GM12878 (cell line): ENCODE results near the gene MIF. TPM values are rescaled to one million over a fixed set of nuclear protein-coding genes. Genes with fewer than 3 reads are reported as not detected.

Experiments
- ATAC-seq: fragments of 200-7000 bp; cut with Tn5 transposase; 3 replicates; pipeline ENCODE4 v1.9.1; 2020; ENCODE audit warnings: mild to moderate bottlenecking, moderate library complexity
- BruUV-seq: library from RNA; stranded (reverse); fragments of 400-500 nt; replicated peaks from 2 replicates; lab custom pipeline; 2021; lab: Mats Ljungman, UMichigan
- CTCF ChIA-PET: fragments of 300-600 bp; sonication (Branson Sonifier 250); formaldehyde crosslinking; extraction: SDS; loops from one replicate; lab custom pipeline; 2021; ENCODE audit warnings: inconsistent platforms; lab: Yijun Ruan, JAX
- POLR2A ChIA-PET: fragments of 350-600 bp; formaldehyde crosslinking; extraction: SDS; loops from one replicate; lab custom pipeline; 2021; ENCODE audit warnings: inconsistent platforms; lab: Charles Lee
- RAD21 ChIA-PET: fragments of 300-600 bp; sonication (Branson Sonifier 250); formaldehyde crosslinking; loops from one replicate; lab custom pipeline; 2023; ENCODE audit warnings: antibody characterized with exemption; ENCODE audit not compliant: unreplicated experiment; lab: Charles Lee
- SMC1A ChIA-PET: fragments of 300-600 bp; sonication (Branson Sonifier 250); formaldehyde crosslinking; loops from one replicate; lab custom pipeline; 2023; ENCODE audit not compliant: unreplicated experiment, uncharacterized antibody; lab: Charles Lee
- DNase-seq: peaks from one replicate; pipeline ENCODE4 v3.0.0-alpha.2; 2011; ENCODE audit warnings: low read depth, low spot score
- FAIRE-seq: peaks from 3 replicates; lab custom pipeline; 2011; peaks lifted over from hg19 to GRCh38; lab: Jason Lieb, UNC
- H2AFZ ChIP-seq: 2 replicates; pipeline ENCODE4 v1.6.0; 2011; ENCODE audit warnings: low read depth, low read length, control low read depth; ENCODE audit not compliant: control insufficient read depth
- H3K27ac ChIP-seq: 2 replicates; pipeline ENCODE4 v1.5.1; 2011; ENCODE audit warnings: control low read depth; ENCODE audit not compliant: control insufficient read depth, insufficient read depth
- H3K27me3 ChIP-seq, 2 experiments: replicated peaks in 1 of 2; 2 replicates each; pipeline versions ENCODE4 v1.6.0 to v1.6.1; 2011; ENCODE audit warnings: low read length in 1 of 2; ENCODE audit not compliant: control insufficient read depth in 2 of 2, insufficient read depth in 2 of 2
- H3K36me3 ChIP-seq, 2 experiments: 2 replicates each; pipeline ENCODE4 v1.5.1; 2011; ENCODE audit warnings: low read length in 1 of 2; ENCODE audit not compliant: control insufficient read depth in 2 of 2, insufficient read depth in 2 of 2
- H3K4me1 ChIP-seq: 2 replicates; pipeline ENCODE4 v1.6.1; 2011; ENCODE audit warnings: mild to moderate bottlenecking, low read length, moderate library complexity, mixed read lengths; ENCODE audit not compliant: control insufficient read depth, insufficient read depth
- H3K4me2 ChIP-seq: 2 replicates; pipeline ENCODE4 v1.6.0; 2011; ENCODE audit warnings: control low read depth; ENCODE audit not compliant: control insufficient read depth, insufficient read depth
- H3K4me3 ChIP-seq: fragments of 200-600 bp; sonication (generic); 2 replicates; pipeline ENCODE4 v1.5.1; 2016
- H3K79me2 ChIP-seq: 2 replicates; pipeline ENCODE4 v1.6.0; 2011; ENCODE audit warnings: low read length; ENCODE audit not compliant: control insufficient read depth, insufficient read depth
- H3K9ac ChIP-seq: 2 replicates; pipeline ENCODE4 v1.8.0; 2011; ENCODE audit warnings: low read length, control low read depth, mixed read lengths; ENCODE audit not compliant: control insufficient read depth, insufficient read depth
- H3K9me3 ChIP-seq: replicated peaks from 3 replicates; pipeline ENCODE4 v1.5.1; 2011; ENCODE audit warnings: mild to moderate bottlenecking, low read length; ENCODE audit not compliant: control insufficient read depth, insufficient read depth
- H4K20me1 ChIP-seq: 2 replicates; pipeline ENCODE4 v1.6.0; 2011; ENCODE audit not compliant: control insufficient read depth, insufficient read depth
- ASH2L ChIP-seq: fragments of 300-600, 200-600 bp; sonication (generic); IDR thresholded peaks from 2 replicates; pipeline ENCODE4 v1.6.1; 2017; ENCODE audit warnings: low read depth, mild to moderate bottlenecking, borderline replicate concordance
- BACH1 ChIP-seq: fragments of 450-650 bp; IDR thresholded peaks from 2 replicates; pipeline ENCODE4 v1.6.1; 2017; ENCODE audit warnings: mild to moderate bottlenecking, borderline replicate concordance
- CEBPB ChIP-seq, 2 experiments: fragments of 150-350 bp in 1 of 2; IDR thresholded peaks; 2 replicates each; pipeline ENCODE4 v1.6.1; 2012 to 2014; ENCODE audit warnings: low read depth in 2 of 2, low read length in 2 of 2, borderline replicate concordance in 1 of 2, inconsistent platforms in 1 of 2
- GATAD2B ChIP-seq: fragments of 450-650 bp; conservative IDR thresholded peaks from 2 replicates; pipeline ENCODE4 v1.6.1; 2017; ENCODE audit warnings: low read depth, mild to moderate bottlenecking, moderate library complexity
- MEF2B ChIP-seq: fragments of 450-650 bp; IDR thresholded peaks from 2 replicates; pipeline ENCODE4 v1.6.1; 2018; ENCODE audit warnings: mild to moderate bottlenecking, moderate library complexity; ENCODE audit not compliant: partially characterized antibody, poor library complexity, severe bottlenecking
- POU2F2 ChIP-seq: IDR thresholded peaks from 3 replicates; pipeline ENCODE4 v1.6.1; 2011; ENCODE audit warnings: low read depth, mild to moderate bottlenecking, low read length, borderline replicate concordance
- TAF1 ChIP-seq: IDR thresholded peaks from 2 replicates; pipeline ENCODE4 v1.6.1; 2011; ENCODE audit warnings: mild to moderate bottlenecking, low read depth, low read length, borderline replicate concordance
- WGBS: methylation state at CpG from one replicate; pipeline ENCODE4 v1.1.6; 2016; ENCODE audit warnings: low lambda C conversion rate; ENCODE audit not compliant: insufficient replicate concordance, insufficient coverage; ENCODE audit errors: missing lambda C conversion rate; 5-methylcytosine and 5-hydroxymethylcytosine counted together
- in situ Hi-C: fragments of 300-500 bp; cut with MboI; formaldehyde crosslinking; loops from 9 replicates; pipeline ENCODE4 v1.14.3; 2018; ENCODE audit warnings: mixed read lengths
- intact Hi-C: fragments of 100-400 bp; cut with micrococcal nuclease; formaldehyde crosslinking; loops from one replicate; pipeline ENCODE4 v1.14.2; 2022; ENCODE audit not compliant: unreplicated experiment
- polyA plus RNA-seq, 11 experiments: library from polyadenylated mRNA; depleted of rRNA in 4 of 11; unstranded in 6 of 11; stranded (reverse) in 5 of 11; fragments of >200 nt; fragmentation: Nextera tagmentation in 4 of 11; fragmentation: Illumina TruSeq in 1 of 11; extraction: Ambion mirVana in 4 of 11; extraction: Trizol in 1 of 11; gene quantifications; 1 replicate in 1 of 11; 2 replicates in 10 of 11; pipeline versions ENCODE4 v1.2.1 to v1.2.3, GENCODE V29; 2011 to 2016; ENCODE audit warnings: inconsistent platforms in 2 of 11, missing spikeins in 2 of 11, low read depth in 1 of 11
- total RNA-seq, 4 experiments: library from RNA; depleted of rRNA in 3 of 4; stranded (reverse); fragments of >200 nt in 3 of 4; fragmentation: Illumina TruSeq in 1 of 4; extraction: Trizol in 1 of 4; gene quantifications; 2 replicates each; pipeline versions ENCODE4 v1.2.1 to v1.2.3, GENCODE V29; 2013 to 2021
- TF ChIP-seq, protein P1 (sequence below): IDR thresholded peaks from 2 replicates; pipeline ENCODE4 v1.6.1; 2011; ENCODE audit warnings: low read depth, mild to moderate bottlenecking, low read length, moderate library complexity, borderline replicate concordance; ENCODE audit errors: extremely low read depth

The MIF gene
- total and polyA plus RNA-seq, 10 of the 15 experiments (the other 5 are each of a cell fraction or from before 2014, with no cell fraction given), result 37.7 to 2,972 (median 766) TPM

- no peak for TF ChIP-seq ASH2L
These were observed 49.4 kb upstream of the MIF start (continued) for GRCh38 chr22:23844739-23845202.

GRCh38 chr22:23845265-23846080 is 48.7 kb upstream of the MIF start:
- Histone ChIP-seq H3K27me3 (no peaks in the 10 kb centered on the region), H3K27ac (peak overlapping the region; percentile 28), H3K9ac (no peak overlapping the region), H4K20me1 (no peaks in the 10 kb centered on the region), H2AFZ (no peak overlapping the region), H3K9me3 (no peaks in the 10 kb centered on the region), H3K4me3 (no peak overlapping the region), H3K79me2 (no peaks in the 10 kb centered on the region), H3K4me1 (peaks cover 67% of the 10 kb centered on the region), H3K36me3 (no peaks in the 10 kb centered on the region), H3K4me2 (peak overlapping the region; percentile 60)
- WGBS, result 77% methylated on average over 9 of the region's 9 CpGs
- ChIA-PET RAD21 (interaction anchor here (0.9 to 5.1 kb wide), 14 partner anchors 12 to 129 kb away, joined by 3 to 38 read pairs (median 6); partner anchors contain the start of genes CHCHD10, MMP11 and SLC2A11), SMC1A (interaction anchor here (0.8 to 3.4 kb wide), 16 partner anchors 9 to 302 kb away, joined by 3 to 40 read pairs (median 4); partner anchors contain the start of genes CHCHD10, MMP11, SLC2A11 and SMARCB1), POLR2A (interaction anchor here (0.6 to 4.2 kb wide), 9 partner anchors 13 to 115 kb away, joined by 3 to 21 read pairs (median 6); partner anchors contain the start of genes MIF, MMP11 and SLC2A11), CTCF (interaction anchor here (0.5 to 9.7 kb wide), 18 partner anchors 11 to 1320 kb away, joined by 3 to 197 read pairs (median 4); partner anchors contain the start of genes CHCHD10, MIF, SLC2A11 and SMARCB1)
- BruUV-seq, result no TSS peak
- TF ChIP-seq BACH1 (no peak), GATAD2B (no peak), TAF1 (no peak), CEBPB (IDR thresholded peaks at IDR 0.05; ENCODE audit: borderline replicate concordance in 1 of 2, low read depth in 2 of 2, low read length in 2 of 2) (no peak), MEF2B (no peak), POU2F2 (no peak)
- TF ChIP-seq, protein P1, sequence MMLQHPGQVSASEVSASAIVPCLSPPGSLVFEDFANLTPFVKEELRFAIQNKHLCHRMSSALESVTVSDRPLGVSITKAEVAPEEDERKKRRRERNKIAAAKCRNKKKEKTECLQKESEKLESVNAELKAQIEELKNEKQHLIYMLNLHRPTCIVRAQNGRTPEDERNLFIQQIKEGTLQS, result no peak
- ATAC-seq (no peak), FAIRE-seq (no peak), DNase-seq (no peak)
- intact Hi-C loops, result loop anchor here (5.0 kb wide), 1 partner anchor 218 kb away; no protein-coding TSS in a partner anchor
- in situ Hi-C loops, result loop anchor here (5.0 kb wide), 2 partner anchors 218 to 298 kb away; no protein-coding TSS in a partner anchor
